ENCODE measurements around the gene AMMECR1. TPM values are rescaled to one million over a fixed set of nuclear protein-coding genes. Genes with fewer than 3 reads are reported as not detected.

The AMMECR1 gene
- total RNA-seq, 1 experiment from 2014 or later = 15.0 TPM

DNA sequence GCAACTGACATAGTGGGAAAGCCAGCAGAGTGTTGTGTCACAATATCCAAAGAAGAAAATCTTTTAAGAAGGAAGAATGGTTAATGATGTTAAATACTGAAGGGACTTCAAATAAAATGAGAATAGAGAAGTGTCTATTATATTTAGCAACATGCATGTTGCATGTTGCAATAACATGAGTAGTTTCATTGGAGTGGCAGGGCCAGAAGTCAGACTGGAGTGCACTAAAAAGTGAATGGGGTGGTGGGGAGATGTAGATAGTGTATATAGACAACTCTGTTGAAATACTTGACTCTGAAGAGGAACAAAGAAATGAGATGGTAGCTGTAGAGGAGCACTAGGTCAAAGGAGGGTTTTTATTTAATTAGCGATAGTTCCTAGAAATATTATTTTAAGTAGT is 9.5 kb upstream of the AMMECR1 start:
- intact Hi-C loops (cut with micrococcal nuclease; ENCODE audit: unreplicated experiment) = no loop called here
- H3K4me1 ChIP-seq (ENCODE audit: control insufficient read depth, insufficient read depth, low read length) = no peaks in the 10 kb centered on the region
- ATAC-seq = no peak
- BruUV-seq (replicated peaks) = no TSS peak
- no peaks in the 10 kb centered on the region for H3K9me3 ChIP-seq (ENCODE audit: control insufficient read depth, insufficient read depth, low read depth, low read length)
- H3K36me3 ChIP-seq (ENCODE audit: control insufficient read depth, insufficient read depth, low read length) = no peaks in the 10 kb centered on the region
- no peak for DNase-seq (ENCODE audit: low read depth, low spot score)
- in situ Hi-C loops (cut with HindIII; ENCODE audit: low pct_unique_long_range_greater_than_20kb, low sequenced_read_pairs) = no loop called here
- POLR2A ChIA-PET = no interaction called here
- H3K27me3 ChIP-seq (ENCODE audit: control insufficient read depth, insufficient read depth, low read length) = peaks cover 3% of the 10 kb centered on the region; the same call in 1 of the 2 replicates
- TF ChIP-seq, protein P1, sequence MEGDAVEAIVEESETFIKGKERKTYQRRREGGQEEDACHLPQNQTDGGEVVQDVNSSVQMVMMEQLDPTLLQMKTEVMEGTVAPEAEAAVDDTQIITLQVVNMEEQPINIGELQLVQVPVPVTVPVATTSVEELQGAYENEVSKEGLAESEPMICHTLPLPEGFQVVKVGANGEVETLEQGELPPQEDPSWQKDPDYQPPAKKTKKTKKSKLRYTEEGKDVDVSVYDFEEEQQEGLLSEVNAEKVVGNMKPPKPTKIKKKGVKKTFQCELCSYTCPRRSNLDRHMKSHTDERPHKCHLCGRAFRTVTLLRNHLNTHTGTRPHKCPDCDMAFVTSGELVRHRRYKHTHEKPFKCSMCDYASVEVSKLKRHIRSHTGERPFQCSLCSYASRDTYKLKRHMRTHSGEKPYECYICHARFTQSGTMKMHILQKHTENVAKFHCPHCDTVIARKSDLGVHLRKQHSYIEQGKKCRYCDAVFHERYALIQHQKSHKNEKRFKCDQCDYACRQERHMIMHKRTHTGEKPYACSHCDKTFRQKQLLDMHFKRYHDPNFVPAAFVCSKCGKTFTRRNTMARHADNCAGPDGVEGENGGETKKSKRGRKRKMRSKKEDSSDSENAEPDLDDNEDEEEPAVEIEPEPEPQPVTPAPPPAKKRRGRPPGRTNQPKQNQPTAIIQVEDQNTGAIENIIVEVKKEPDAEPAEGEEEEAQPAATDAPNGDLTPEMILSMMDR (IDR thresholded peaks at IDR 0.05) = no peak
- TF ChIP-seq POLR2AphosphoS5 (IDR thresholded peaks at IDR 0.05; ENCODE audit: low read depth, low read length) (no peak), TCF7L2 (IDR thresholded peaks at IDR 0.05; ENCODE audit: low read depth, low read length) (no peak), SIN3A (IDR thresholded peaks at IDR 0.05; ENCODE audit: borderline replicate concordance, insufficient read depth, low read depth, low read length) (no peak)
- TF ChIP-seq, protein P2, sequence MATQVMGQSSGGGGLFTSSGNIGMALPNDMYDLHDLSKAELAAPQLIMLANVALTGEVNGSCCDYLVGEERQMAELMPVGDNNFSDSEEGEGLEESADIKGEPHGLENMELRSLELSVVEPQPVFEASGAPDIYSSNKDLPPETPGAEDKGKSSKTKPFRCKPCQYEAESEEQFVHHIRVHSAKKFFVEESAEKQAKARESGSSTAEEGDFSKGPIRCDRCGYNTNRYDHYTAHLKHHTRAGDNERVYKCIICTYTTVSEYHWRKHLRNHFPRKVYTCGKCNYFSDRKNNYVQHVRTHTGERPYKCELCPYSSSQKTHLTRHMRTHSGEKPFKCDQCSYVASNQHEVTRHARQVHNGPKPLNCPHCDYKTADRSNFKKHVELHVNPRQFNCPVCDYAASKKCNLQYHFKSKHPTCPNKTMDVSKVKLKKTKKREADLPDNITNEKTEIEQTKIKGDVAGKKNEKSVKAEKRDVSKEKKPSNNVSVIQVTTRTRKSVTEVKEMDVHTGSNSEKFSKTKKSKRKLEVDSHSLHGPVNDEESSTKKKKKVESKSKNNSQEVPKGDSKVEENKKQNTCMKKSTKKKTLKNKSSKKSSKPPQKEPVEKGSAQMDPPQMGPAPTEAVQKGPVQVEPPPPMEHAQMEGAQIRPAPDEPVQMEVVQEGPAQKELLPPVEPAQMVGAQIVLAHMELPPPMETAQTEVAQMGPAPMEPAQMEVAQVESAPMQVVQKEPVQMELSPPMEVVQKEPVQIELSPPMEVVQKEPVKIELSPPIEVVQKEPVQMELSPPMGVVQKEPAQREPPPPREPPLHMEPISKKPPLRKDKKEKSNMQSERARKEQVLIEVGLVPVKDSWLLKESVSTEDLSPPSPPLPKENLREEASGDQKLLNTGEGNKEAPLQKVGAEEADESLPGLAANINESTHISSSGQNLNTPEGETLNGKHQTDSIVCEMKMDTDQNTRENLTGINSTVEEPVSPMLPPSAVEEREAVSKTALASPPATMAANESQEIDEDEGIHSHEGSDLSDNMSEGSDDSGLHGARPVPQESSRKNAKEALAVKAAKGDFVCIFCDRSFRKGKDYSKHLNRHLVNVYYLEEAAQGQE (IDR thresholded peaks at IDR 0.05; ENCODE audit: insufficient read depth in 1 of 2, low read depth in 2 of 2, low read length in 1 of 2) = no peak
- CTCF ChIA-PET = no interaction called here
- no peak overlapping the region for H3K4me3 ChIP-seq (ENCODE audit: low read depth in 2 of 2, low read length in 2 of 2)
- no peak overlapping the region for H3K27ac ChIP-seq (ENCODE audit: low read length)

DNA sequence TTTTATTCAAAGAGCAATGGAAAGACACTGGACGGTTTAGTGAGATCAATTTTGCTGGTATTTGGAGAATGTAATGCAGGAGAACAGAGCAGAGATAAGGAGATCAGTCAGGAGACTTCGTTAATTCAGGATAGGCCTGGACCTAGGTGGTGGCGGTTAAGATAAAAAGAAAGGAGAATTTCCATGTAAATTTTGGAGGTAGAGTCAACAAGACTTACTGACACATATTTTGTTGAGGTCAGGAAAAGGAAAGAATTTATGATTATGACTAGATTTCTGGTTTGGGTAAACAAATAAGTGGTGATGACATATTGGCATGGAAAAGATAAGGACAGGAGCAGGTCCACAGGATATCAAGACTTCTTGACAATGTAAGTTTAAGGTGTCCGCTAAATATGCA is 8.8 kb upstream of the AMMECR1 start:
- ATAC-seq = no peak
- Histone ChIP-seq H3K27ac (ENCODE audit: low read length) (no peak overlapping the region), H3K4me1 (ENCODE audit: control insufficient read depth, insufficient read depth, low read length) (no peaks in the 10 kb centered on the region), H3K27me3 (ENCODE audit: control insufficient read depth, insufficient read depth, low read length) (peaks cover 3% of the 10 kb centered on the region; the same call in 1 of the 2 replicates), H3K9me3 (ENCODE audit: control insufficient read depth, insufficient read depth, low read depth, low read length) (no peaks in the 10 kb centered on the region), H3K4me3 (ENCODE audit: low read depth in 2 of 2, low read length in 2 of 2) (no peak overlapping the region), H3K36me3 (ENCODE audit: control insufficient read depth, insufficient read depth, low read length) (no peaks in the 10 kb centered on the region)
- no TSS peak for BruUV-seq (replicated peaks)
- in situ Hi-C loops (cut with HindIII; ENCODE audit: low pct_unique_long_range_greater_than_20kb, low sequenced_read_pairs) = no loop called here
- no peak for DNase-seq (ENCODE audit: low read depth, low spot score)
- POLR2A ChIA-PET = no interaction called here
- TF ChIP-seq SIN3A (IDR thresholded peaks at IDR 0.05; ENCODE audit: borderline replicate concordance, insufficient read depth, low read depth, low read length) (no peak), TCF7L2 (IDR thresholded peaks at IDR 0.05; ENCODE audit: low read depth, low read length) (no peak), POLR2AphosphoS5 (IDR thresholded peaks at IDR 0.05; ENCODE audit: low read depth, low read length) (no peak)
- TF ChIP-seq, protein P2 (IDR thresholded peaks at IDR 0.05; ENCODE audit: insufficient read depth in 1 of 2, low read depth in 2 of 2, low read length in 1 of 2) = no peak
- TF ChIP-seq, protein P1 (IDR thresholded peaks at IDR 0.05) = no peak
- CTCF ChIA-PET = no interaction called here
- intact Hi-C loops (cut with micrococcal nuclease; ENCODE audit: unreplicated experiment) = no loop called here

Data from Panc1 (cell line).